ENCODE results near the gene MAPK12.

DNA sequence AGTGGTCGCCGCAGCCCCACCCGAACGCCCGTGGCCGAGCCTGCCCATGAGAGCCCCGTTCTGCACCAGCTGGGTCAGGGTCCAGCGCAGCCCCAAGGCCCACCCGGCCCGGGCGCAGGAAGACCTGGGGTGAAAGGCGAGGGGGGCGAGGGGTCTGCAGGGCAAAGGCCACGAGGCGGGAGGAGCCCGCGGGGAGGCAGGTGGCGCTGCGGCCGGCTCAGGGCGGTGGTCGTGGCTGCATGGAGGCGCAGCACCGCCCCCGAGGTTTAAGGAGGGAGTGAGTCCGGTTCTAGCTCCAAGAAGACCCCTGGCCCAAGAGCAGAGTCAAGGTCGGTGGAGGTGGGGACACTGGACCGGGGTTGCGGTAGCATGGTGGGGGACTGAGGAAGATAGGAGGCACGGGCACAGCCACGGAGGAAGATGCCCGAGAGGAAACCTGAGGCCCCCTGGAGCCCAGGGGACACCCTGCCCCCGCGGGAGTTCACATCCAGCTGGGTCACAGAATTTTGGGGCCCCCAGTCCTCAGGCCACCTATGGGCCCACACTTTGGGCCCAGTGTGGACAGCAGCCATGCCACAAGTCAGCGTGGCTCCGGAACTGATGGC, 9.9 kb downstream of the MAPK12 start:
- TF ChIP-seq, protein P1, sequence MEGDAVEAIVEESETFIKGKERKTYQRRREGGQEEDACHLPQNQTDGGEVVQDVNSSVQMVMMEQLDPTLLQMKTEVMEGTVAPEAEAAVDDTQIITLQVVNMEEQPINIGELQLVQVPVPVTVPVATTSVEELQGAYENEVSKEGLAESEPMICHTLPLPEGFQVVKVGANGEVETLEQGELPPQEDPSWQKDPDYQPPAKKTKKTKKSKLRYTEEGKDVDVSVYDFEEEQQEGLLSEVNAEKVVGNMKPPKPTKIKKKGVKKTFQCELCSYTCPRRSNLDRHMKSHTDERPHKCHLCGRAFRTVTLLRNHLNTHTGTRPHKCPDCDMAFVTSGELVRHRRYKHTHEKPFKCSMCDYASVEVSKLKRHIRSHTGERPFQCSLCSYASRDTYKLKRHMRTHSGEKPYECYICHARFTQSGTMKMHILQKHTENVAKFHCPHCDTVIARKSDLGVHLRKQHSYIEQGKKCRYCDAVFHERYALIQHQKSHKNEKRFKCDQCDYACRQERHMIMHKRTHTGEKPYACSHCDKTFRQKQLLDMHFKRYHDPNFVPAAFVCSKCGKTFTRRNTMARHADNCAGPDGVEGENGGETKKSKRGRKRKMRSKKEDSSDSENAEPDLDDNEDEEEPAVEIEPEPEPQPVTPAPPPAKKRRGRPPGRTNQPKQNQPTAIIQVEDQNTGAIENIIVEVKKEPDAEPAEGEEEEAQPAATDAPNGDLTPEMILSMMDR (IDR thresholded peaks at IDR 0.05; ENCODE audit: poor library complexity): no peak
- TF ChIP-seq EZH2 (IDR thresholded peaks at IDR 0.05; ENCODE audit: borderline replicate concordance) (no peak), EZH2phosphoT487 (IDR thresholded peaks at IDR 0.05; ENCODE audit: low read depth, severe bottlenecking, unreplicated experiment) (no peak)

Data from hepatocyte (in vitro differentiated cells).